Limb (tissue), 2 donors: ENCODE data around the gene GLT8D2.
A peak's percentile ranks its signal among the peaks of the same experiment; 100 is the strongest.
"Not testable (repeated sequence)": the region's sequence is repeated elsewhere in the genome, so short reads cannot be mapped to it uniquely, and the experiment has no call there.

Experiments used
- DNase-seq, 2 donors: peaks; one replicate each; pipeline ENCODE4 v3.0.0-alpha.2; 2016; ENCODE audit errors: extremely low spot score in 2 of 2

GLT8D2 gene

GRCh38 chr12:104050436-104050835 is 449 bp upstream of the GLT8D2 start:
- no peak for DNase-seq

- no peak for DNase-seq
Observed at GRCh38 chr12:104049278-104049902, 597 bp downstream of the GLT8D2 start.

- DNase-seq, result no peak
Observed at GRCh38 chr12:104048811-104049210, 1.2 kb downstream of the GLT8D2 start.

- no peak for DNase-seq
Observed at GRCh38 chr12:104048162-104048561, 1.8 kb downstream of the GLT8D2 start.

GRCh38 chr12:104046306-104046705 is 3.7 kb downstream of the GLT8D2 start:
- DNase-seq, result no peak

- DNase-seq, result no peak
Observed at GRCh38 chr12:104044158-104044557, 5.8 kb downstream of the GLT8D2 start.

- DNase-seq, result no peak
Observed at GRCh38 chr12:104042580-104042979, 7.4 kb downstream of the GLT8D2 start.

GRCh38 chr12:104039769-104040168 is 10.2 kb downstream of the GLT8D2 start:
- DNase-seq, result not testable (repeated sequence)

GRCh38 chr12:104036143-104036542 is 13.8 kb downstream of the GLT8D2 start:
- DNase-seq, result not testable (repeated sequence)

- not testable (repeated sequence) for DNase-seq
Observed at GRCh38 chr12:104030596-104030995, 19.4 kb downstream of the GLT8D2 start.

- DNase-seq, result no peak
Observed at GRCh38 chr12:104026841-104027599, 23.0 kb downstream of the GLT8D2 start.

- no peak for DNase-seq
Observed at GRCh38 chr12:104025771-104026170, 24.2 kb downstream of the GLT8D2 start.

- no peak for DNase-seq
Observed at GRCh38 chr12:104024348-104024747, 25.6 kb downstream of the GLT8D2 start.

- DNase-seq, result no peak
Observed at GRCh38 chr12:104023710-104024109, 26.3 kb downstream of the GLT8D2 start.

GRCh38 chr12:104022786-104023185 is 27.2 kb downstream of the GLT8D2 start:
- peak in 1 of 2 donors; percentile 32 for DNase-seq

GRCh38 chr12:104021862-104022261 is 28.1 kb downstream of the GLT8D2 start:
- not testable (repeated sequence) for DNase-seq

GRCh38 chr12:104012331-104012730 is 37.7 kb downstream of the GLT8D2 start:
- no peak for DNase-seq

- no peak for DNase-seq
Observed at GRCh38 chr12:104011253-104011652, 38.7 kb downstream of the GLT8D2 start.

GRCh38 chr12:104010606-104011169 is 39.3 kb downstream of the GLT8D2 start:
- no peak for DNase-seq

GRCh38 chr12:104010121-104010520 is 39.9 kb downstream of the GLT8D2 start:
- DNase-seq, result no peak

GRCh38 chr12:104006929-104007328 is 43.1 kb downstream of the GLT8D2 start:
- no peak for DNase-seq

GRCh38 chr12:104003596-104003995 is 46.4 kb downstream of the GLT8D2 start:
- DNase-seq, result no peak

- DNase-seq, result no peak
Observed at GRCh38 chr12:104002686-104003085, 47.3 kb downstream of the GLT8D2 start.
